Left ventricle myocardium inferior (tissue), 1 donor: ENCODE results near the gene CYP2C18. TPM values are rescaled to one million over a fixed set of nuclear protein-coding genes. Genes with fewer than 3 reads are reported as not detected.
"Not testable (repeated sequence)": the region's sequence is repeated elsewhere in the genome, so short reads cannot be mapped to it uniquely, and the experiment has no call there.

Experiments used
- DNase-seq: peaks from one replicate; pipeline ENCODE4 v3.0.0-alpha.2; 2020
- H3K27ac ChIP-seq: fragments of 200-600 bp; replicated peaks from 2 replicates; pipeline ENCODE4 v1.8.0; 2021
- H3K27me3 ChIP-seq: fragments of 200-600 bp; 2 replicates; pipeline ENCODE4 v1.8.0; 2021; ENCODE audit warnings: low read depth
- H3K36me3 ChIP-seq: fragments of 200-600 bp; 2 replicates; pipeline ENCODE4 v1.8.0; 2021
- H3K4me1 ChIP-seq: fragments of 200-600 bp; 2 replicates; pipeline ENCODE4 v1.8.0; 2021
- H3K4me3 ChIP-seq: fragments of 200-600 bp; 2 replicates; pipeline ENCODE4 v1.8.0; 2021; ENCODE audit warnings: mild to moderate bottlenecking, moderate library complexity
- H3K9me3 ChIP-seq: fragments of 200-600 bp; replicated peaks from 2 replicates; pipeline ENCODE4 v1.8.0; 2021
- intact Hi-C: fragments of 100-400 bp; cut with micrococcal nuclease; formaldehyde crosslinking; loops from one replicate; pipeline ENCODE4 v1.11.0; 2022
- total RNA-seq: library from RNA; stranded (reverse); fragmentation: NEBNext Ultra II Directional; extraction: Animal tissue kit (Norgen Biotek cat#: 25700); gene quantifications from one replicate; pipeline ENCODE4 v1.2.1, GENCODE V29; 2021
- TF ChIP-seq, protein P1 (sequence below): fragments of 200-600 bp; IDR thresholded peaks from 2 replicates; pipeline ENCODE4 v1.8.0; 2021; ENCODE audit warnings: antibody characterized with exemption, mild to moderate bottlenecking, borderline replicate concordance
- donor health status: DM: no; HTN: yes; CAD: no; lungs with severe emphysema.

CYP2C18 gene
- total RNA-seq, 1 donor from 2014 or later = not detected

DNA sequence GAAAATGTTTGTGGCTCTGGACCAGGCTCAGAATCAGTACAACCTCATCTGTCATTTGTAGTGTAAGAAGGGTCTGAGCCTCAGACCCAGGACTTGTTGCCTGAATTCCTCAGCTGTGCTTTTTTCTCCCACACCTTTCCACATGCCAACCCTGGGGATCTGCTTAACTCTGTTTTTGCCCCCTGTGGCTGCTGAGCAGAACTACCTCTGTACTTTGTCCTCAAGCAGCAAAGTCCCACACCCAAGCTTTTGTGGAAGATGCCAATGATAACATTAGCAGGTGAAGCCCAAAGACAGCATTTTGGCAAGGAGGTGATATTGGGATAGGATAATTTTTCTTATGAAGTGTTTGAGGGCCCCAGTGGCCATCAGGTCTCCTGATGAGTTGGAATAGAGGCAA lies 5.8 kb upstream of the CYP2C18 start:
- H3K27me3 ChIP-seq = no peaks in the 10 kb centered on the region
- TF ChIP-seq, protein P1, sequence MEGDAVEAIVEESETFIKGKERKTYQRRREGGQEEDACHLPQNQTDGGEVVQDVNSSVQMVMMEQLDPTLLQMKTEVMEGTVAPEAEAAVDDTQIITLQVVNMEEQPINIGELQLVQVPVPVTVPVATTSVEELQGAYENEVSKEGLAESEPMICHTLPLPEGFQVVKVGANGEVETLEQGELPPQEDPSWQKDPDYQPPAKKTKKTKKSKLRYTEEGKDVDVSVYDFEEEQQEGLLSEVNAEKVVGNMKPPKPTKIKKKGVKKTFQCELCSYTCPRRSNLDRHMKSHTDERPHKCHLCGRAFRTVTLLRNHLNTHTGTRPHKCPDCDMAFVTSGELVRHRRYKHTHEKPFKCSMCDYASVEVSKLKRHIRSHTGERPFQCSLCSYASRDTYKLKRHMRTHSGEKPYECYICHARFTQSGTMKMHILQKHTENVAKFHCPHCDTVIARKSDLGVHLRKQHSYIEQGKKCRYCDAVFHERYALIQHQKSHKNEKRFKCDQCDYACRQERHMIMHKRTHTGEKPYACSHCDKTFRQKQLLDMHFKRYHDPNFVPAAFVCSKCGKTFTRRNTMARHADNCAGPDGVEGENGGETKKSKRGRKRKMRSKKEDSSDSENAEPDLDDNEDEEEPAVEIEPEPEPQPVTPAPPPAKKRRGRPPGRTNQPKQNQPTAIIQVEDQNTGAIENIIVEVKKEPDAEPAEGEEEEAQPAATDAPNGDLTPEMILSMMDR = no peak
- no peaks in the 10 kb centered on the region for H3K4me1 ChIP-seq
- no peak overlapping the region for H3K27ac ChIP-seq
- intact Hi-C loops = no loop called here
- no peaks in the 10 kb centered on the region for H3K9me3 ChIP-seq
- H3K4me3 ChIP-seq = no peak overlapping the region
- no peaks in the 10 kb centered on the region for H3K36me3 ChIP-seq
- DNase-seq = no peak

DNA sequence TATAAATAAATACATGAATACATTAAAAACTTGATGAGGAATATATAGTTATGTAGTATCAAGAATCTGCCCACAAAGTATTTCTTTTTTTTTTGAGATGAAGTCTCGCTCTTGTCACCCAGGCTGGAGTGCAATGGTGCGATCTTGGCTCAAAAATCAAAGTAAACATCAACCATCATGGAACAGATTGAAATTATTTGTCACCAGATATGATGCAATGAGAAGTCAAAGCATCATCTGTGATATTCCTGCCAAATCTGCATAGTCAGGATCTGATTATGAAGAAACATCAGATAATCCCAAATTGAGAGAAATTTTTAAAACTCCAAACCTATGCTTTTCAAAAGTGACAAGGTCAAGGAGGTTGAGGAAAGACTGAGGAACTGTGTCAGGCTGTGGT lies 5.1 kb upstream of the CYP2C18 start:
- intact Hi-C loops = no loop called here
- H3K4me3 ChIP-seq = no peak overlapping the region
- DNase-seq = no peak
- no peaks in the 10 kb centered on the region for H3K9me3 ChIP-seq
- TF ChIP-seq, protein P1 = no peak
- no peaks in the 10 kb centered on the region for H3K36me3 ChIP-seq
- no peaks in the 10 kb centered on the region for H3K4me1 ChIP-seq
- no peaks in the 10 kb centered on the region for H3K27me3 ChIP-seq
- no peak overlapping the region for H3K27ac ChIP-seq

DNA sequence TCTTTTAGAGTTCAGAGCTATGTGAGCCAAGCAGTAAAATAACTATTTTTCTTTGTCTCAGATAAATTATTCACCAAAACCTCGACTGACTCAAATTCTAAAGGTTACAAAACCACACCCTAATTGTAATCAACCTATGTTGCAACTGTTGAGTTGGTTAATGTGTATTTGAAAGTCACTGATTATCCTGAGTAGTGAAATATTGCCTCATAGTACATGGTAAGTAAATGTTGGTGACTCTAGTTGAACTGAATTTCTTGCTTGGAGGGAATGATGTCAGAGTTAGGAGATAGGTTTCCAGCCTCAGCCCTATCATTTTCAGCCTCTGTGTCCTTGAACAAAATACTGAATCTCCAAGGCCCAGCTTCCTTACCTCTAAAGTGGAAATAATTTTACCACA lies 3.0 kb upstream of the CYP2C18 start:
- Histone ChIP-seq H3K27me3 (no peaks in the 10 kb centered on the region), H3K4me1 (no peaks in the 10 kb centered on the region), H3K36me3 (no peaks in the 10 kb centered on the region), H3K27ac (no peak overlapping the region), H3K9me3 (peaks cover 10% of the 10 kb centered on the region), H3K4me3 (no peak overlapping the region)
- no peak for DNase-seq
- intact Hi-C loops = no loop called here
- TF ChIP-seq, protein P1 = no peak

DNA sequence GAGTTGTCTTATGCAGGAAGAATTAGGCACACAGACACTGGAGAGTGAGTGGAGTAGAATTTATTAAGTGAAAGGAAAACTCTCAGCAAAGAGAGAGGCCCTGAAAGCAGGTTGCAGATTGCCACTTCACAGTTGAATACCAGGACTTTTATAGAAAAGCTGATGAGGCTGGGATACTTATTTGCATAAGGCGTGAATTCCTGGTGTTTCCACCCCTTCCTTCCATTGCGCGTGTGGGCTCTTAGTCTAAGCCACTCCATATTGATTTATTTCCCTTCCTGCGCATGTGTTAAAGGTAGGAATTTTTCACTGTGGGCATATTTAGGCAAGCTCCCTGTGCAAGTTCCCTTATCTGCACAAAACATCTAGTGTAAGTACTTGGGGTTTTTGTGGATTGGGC lies 893 bp upstream of the CYP2C18 start:
- intact Hi-C loops = not testable (repeated sequence)

DNA sequence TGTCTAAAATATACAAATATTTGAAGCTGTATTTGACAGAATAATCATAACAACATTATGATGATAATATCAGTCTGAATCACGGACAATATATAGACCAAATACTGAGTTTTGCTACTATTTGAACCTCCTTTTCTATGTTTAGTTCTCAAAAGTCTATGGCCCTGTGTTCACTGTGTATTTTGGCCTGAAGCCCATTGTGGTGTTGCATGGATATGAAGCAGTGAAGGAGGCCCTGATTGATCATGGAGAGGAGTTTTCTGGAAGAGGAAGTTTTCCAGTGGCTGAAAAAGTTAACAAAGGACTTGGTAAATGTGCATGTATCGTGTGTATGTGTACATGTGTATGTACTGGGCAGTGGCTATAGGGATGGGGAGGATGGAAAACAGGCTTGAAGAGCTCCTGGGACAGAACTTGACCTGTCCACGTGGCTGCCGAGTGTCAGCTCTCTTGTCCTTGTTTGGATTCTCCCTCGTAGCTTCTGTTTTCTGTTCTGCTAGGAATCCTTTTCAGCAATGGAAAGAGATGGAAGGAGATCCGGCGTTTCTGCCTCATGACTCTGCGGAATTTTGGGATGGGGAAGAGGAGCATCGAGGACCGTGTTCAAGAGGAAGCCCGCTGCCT lies 4.2 kb downstream of the CYP2C18 start:
- intact Hi-C loops = no loop called here
- TF ChIP-seq, protein P1 = no peak
- H3K4me3 ChIP-seq = no peak overlapping the region

More for the DNA sequence above, 893 bp upstream of the CYP2C18 start:
- DNase-seq, H3K4me1 ChIP-seq, H3K27me3 ChIP-seq, H3K4me3 ChIP-seq, H3K27ac ChIP-seq, H3K36me3 ChIP-seq: not testable (repeated sequence)
- peaks cover 22% of the 10 kb centered on the region for H3K9me3 ChIP-seq

DNA sequence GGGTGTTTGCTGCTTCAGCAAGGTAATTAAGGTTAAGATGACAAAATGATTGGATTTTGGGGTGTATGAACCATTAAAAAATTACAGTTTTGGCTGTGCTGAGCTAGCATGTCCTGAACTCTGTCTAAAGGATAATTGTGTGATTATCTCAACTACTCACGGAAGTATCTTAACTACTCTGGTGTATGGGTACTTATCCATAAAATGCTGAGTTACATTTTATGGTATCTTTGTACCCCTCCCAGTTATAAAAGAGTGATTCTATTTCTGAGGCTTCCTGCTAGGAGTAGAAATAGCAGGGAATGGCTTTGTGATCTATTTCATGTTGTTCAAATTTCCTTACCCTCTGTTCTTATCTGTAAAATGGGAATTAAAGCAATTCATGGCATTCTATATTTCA lies 22.6 kb downstream of the CYP2C18 start:
- H3K27ac ChIP-seq = no peak overlapping the region
- no peak for DNase-seq
- TF ChIP-seq, protein P1 = no peak
- no peaks in the 10 kb centered on the region for H3K27me3 ChIP-seq
- no peaks in the 10 kb centered on the region for H3K4me1 ChIP-seq
- peaks cover 9% of the 10 kb centered on the region for H3K9me3 ChIP-seq
- intact Hi-C loops = no loop called here
- no peaks in the 10 kb centered on the region for H3K36me3 ChIP-seq
- H3K4me3 ChIP-seq = no peak overlapping the region

More for the DNA sequence above, 4.2 kb downstream of the CYP2C18 start:
- no peaks in the 10 kb centered on the region for H3K27me3 ChIP-seq
- no peaks in the 10 kb centered on the region for H3K36me3 ChIP-seq
- no peaks in the 10 kb centered on the region for H3K4me1 ChIP-seq
- no peak overlapping the region for H3K27ac ChIP-seq
- no peak for DNase-seq
- peaks cover 26% of the 10 kb centered on the region for H3K9me3 ChIP-seq
